ENCODE measurements around the gene YTHDC1. TPM values are rescaled to one million over a fixed set of nuclear protein-coding genes. Genes with fewer than 3 reads are reported as not detected.

The YTHDC1 gene
- total RNA-seq, 6 experiments from 2014 or later = 41.3 to 51.8 (median 50.1) TPM

GRCh38 chr4:68267433-68267944 is 82.4 kb downstream of the YTHDC1 start:
- peak; percentile 55 for DNase-seq
- Mint-ChIP-seq H3K4me3 (no peak overlapping the region; the same call in 1 of the 2 replicates), H3K27me3 (ENCODE audit: insufficient read depth) (peaks cover 1% of the 10 kb centered on the region; the same call in 1 of the 2 replicates), H3K9me3 (no peaks in the 10 kb centered on the region), H3K36me3 (ENCODE audit: low read depth) (no peaks in the 10 kb centered on the region), H3K27ac (peak overlapping the region; percentile 30; the same call in 1 of the 2 replicates), H3K4me1 (ENCODE audit: low read depth) (peaks cover 24% of the 10 kb centered on the region)
- TF ChIP-seq CTCF (IDR thresholded peaks at IDR 0.05) = no peak

GRCh38 chr4:68264875-68265565 is 84.9 kb downstream of the YTHDC1 start:
- H3K4me3 Mint-ChIP-seq = no peak overlapping the region
- no peaks in the 10 kb centered on the region for H3K36me3 Mint-ChIP-seq (ENCODE audit: low read depth)

More at GRCh38 chr4:68264875-68265565, 84.9 kb downstream of the YTHDC1 start:
- no peak for DNase-seq
- no peak for TF ChIP-seq CTCF (IDR thresholded peaks at IDR 0.05)
- H3K9me3 Mint-ChIP-seq = no peaks in the 10 kb centered on the region
- peaks cover 18% of the 10 kb centered on the region for H3K4me1 Mint-ChIP-seq (ENCODE audit: low read depth)
- no peak overlapping the region for H3K27ac Mint-ChIP-seq
- H3K27me3 Mint-ChIP-seq (ENCODE audit: insufficient read depth) = peaks cover 4% of the 10 kb centered on the region

Other genes with a start within 250 kb of the YTHDC1 start
- gene TMPRSS11F, start 220.2 kb downstream of the YTHDC1 start, total RNA-seq (2021; fragmentation: NEBNext Ultra II Directional; extraction: Animal tissue kit (Norgen Biotek cat#: 25700)) = not detected
- gene TMPRSS11B, start 104.4 kb downstream of the YTHDC1 start, total RNA-seq (2021; fragmentation: NEBNext Ultra II Directional; extraction: Animal tissue kit (Norgen Biotek cat#: 25700)) = not detected
- gene TMPRSS11E, start 97.4 kb upstream of the YTHDC1 start, total RNA-seq (2021; fragmentation: NEBNext Ultra II Directional; extraction: Animal tissue kit (Norgen Biotek cat#: 25700)) = not detected
- gene UGT2B17, start 226.2 kb upstream of the YTHDC1 start, total RNA-seq (2021; fragmentation: NEBNext Ultra II Directional; extraction: Animal tissue kit (Norgen Biotek cat#: 25700)) = not detected